Measurements from ENCODE around the gene SH3TC1. TPM values are rescaled to one million over a fixed set of nuclear protein-coding genes. Genes with fewer than 3 reads are reported as not detected.

Gene SH3TC1
- total and polyA plus RNA-seq, 2 donors from 2014 or later, result 43.1 to 127 TPM

DNA sequence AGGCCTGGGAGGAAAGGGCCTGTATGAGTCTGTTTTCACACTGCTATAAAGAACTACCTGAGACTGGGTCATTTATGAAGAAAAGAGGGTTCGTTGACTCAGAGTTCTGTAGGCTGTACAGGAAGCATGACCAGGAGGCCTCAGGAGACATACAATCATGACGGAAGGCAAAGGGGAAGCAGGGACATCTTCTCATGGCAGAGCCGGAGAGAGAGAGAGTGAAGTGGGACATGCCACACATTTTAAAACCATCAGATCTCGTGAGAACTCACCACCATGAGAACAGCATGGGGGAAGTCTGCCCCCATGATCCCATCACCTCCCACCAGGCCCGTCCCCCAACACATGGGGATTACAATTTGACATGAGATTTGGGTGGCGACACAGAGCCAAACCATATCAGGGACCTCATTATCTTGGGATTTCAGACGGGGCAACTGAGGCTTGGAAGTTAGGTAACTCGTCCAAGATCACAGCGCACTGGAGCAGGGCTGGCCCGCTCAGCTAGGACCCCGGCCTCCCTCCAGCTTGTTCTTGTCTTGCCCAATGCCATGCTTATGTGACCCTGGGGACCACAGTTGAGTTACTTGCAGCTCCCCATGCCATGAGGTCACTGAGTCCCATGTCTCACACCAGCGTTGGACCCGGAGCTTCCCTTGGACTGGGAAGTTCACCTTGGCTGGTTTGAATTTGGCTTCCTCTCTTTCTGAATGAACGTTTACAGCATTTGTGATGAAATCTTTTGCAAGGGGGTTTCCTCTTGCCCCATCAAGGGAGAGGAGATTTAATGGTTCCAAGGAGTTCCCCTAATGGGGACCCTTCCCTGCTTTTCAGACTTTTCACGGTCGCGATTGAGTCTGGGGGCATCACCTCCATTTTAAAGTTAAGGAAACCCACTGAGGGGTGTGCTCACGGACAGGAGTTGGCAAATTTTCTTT is 88.5 kb downstream of the SH3TC1 start:
- Histone ChIP-seq H3K4me1 (ENCODE audit: control insufficient read depth in 2 of 3, insufficient read depth in 2 of 3, low read depth in 1 of 3, low read length in 3 of 3) (no peaks in the 10 kb centered on the region), H3K27ac (ENCODE audit: low read depth in 2 of 2, low read length in 2 of 2) (no peak overlapping the region), H3K27me3 (ENCODE audit: control insufficient read depth, insufficient read depth, low read length) (no peaks in the 10 kb centered on the region), H3K4me3 (ENCODE audit: low read length in 3 of 3) (no peak overlapping the region), H3K9me3 (ENCODE audit: control insufficient read depth in 2 of 3, insufficient read depth in 1 of 3, low read length in 3 of 3) (no peaks in the 10 kb centered on the region), H3K9ac (ENCODE audit: low read length in 3 of 3) (no peak overlapping the region), H3K36me3 (ENCODE audit: control insufficient read depth in 2 of 3, insufficient read depth in 3 of 3, low read length in 3 of 3) (no peaks in the 10 kb centered on the region)
- DNase-seq, result peak in 2 of 5 donors; percentile 19 to 39
- FAIRE-seq, result no peak
- TF ChIP-seq, protein P1, sequence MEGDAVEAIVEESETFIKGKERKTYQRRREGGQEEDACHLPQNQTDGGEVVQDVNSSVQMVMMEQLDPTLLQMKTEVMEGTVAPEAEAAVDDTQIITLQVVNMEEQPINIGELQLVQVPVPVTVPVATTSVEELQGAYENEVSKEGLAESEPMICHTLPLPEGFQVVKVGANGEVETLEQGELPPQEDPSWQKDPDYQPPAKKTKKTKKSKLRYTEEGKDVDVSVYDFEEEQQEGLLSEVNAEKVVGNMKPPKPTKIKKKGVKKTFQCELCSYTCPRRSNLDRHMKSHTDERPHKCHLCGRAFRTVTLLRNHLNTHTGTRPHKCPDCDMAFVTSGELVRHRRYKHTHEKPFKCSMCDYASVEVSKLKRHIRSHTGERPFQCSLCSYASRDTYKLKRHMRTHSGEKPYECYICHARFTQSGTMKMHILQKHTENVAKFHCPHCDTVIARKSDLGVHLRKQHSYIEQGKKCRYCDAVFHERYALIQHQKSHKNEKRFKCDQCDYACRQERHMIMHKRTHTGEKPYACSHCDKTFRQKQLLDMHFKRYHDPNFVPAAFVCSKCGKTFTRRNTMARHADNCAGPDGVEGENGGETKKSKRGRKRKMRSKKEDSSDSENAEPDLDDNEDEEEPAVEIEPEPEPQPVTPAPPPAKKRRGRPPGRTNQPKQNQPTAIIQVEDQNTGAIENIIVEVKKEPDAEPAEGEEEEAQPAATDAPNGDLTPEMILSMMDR (IDR thresholded peaks at IDR 0.05; ENCODE audit: borderline replicate concordance, extremely low read depth, insufficient read depth), result no peak
- intact Hi-C loops (cut with DNase I), result no loop called here

DNA sequence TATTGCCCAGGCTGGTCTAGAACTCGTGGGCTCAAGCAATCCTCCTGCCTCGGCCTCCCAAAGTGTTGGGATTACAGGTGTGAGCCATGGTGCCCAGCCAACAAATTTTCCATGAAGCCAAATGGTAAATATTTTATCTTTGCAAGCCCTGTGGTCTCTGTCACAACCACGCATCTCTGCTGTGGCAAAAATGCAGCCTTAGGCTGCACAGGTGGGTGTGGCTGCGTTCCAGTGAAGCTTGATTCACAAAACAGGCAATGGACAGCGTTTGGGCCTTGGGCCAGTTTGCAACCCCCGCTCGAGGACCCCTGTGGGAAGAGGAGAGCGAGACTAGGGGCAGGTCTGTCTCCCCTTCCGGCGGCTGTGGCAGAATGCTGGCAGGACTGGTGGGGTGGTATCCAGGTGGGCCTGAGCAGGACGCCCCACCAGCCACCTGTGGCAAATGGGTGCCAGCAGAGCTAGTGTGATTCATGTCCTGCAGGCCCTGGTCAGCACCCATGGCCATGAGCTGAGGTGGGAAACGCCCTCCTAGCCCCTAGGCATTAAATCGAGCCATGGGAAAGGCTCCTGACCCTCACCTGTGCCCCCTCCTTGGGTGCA is 90.2 kb downstream of the SH3TC1 start:
- FAIRE-seq, result no peak
- peak in 2 of 5 donors; percentile 28 to 53 for DNase-seq
- intact Hi-C loops (cut with DNase I), result no loop called here
- Histone ChIP-seq H3K9ac (ENCODE audit: low read length in 3 of 3) (no peak overlapping the region), H3K27ac (ENCODE audit: low read depth in 2 of 2, low read length in 2 of 2) (no peak overlapping the region), H3K9me3 (ENCODE audit: control insufficient read depth in 2 of 3, insufficient read depth in 1 of 3, low read length in 3 of 3) (no peaks in the 10 kb centered on the region), H3K36me3 (ENCODE audit: control insufficient read depth in 2 of 3, insufficient read depth in 3 of 3, low read length in 3 of 3) (no peaks in the 10 kb centered on the region), H3K27me3 (ENCODE audit: control insufficient read depth, insufficient read depth, low read length) (no peaks in the 10 kb centered on the region), H3K4me3 (ENCODE audit: low read length in 3 of 3) (no peak overlapping the region), H3K4me1 (ENCODE audit: control insufficient read depth in 2 of 3, insufficient read depth in 2 of 3, low read depth in 1 of 3, low read length in 3 of 3) (no peaks in the 10 kb centered on the region)
- TF ChIP-seq, protein P1 (IDR thresholded peaks at IDR 0.05; ENCODE audit: borderline replicate concordance, extremely low read depth, insufficient read depth), result no peak

DNA sequence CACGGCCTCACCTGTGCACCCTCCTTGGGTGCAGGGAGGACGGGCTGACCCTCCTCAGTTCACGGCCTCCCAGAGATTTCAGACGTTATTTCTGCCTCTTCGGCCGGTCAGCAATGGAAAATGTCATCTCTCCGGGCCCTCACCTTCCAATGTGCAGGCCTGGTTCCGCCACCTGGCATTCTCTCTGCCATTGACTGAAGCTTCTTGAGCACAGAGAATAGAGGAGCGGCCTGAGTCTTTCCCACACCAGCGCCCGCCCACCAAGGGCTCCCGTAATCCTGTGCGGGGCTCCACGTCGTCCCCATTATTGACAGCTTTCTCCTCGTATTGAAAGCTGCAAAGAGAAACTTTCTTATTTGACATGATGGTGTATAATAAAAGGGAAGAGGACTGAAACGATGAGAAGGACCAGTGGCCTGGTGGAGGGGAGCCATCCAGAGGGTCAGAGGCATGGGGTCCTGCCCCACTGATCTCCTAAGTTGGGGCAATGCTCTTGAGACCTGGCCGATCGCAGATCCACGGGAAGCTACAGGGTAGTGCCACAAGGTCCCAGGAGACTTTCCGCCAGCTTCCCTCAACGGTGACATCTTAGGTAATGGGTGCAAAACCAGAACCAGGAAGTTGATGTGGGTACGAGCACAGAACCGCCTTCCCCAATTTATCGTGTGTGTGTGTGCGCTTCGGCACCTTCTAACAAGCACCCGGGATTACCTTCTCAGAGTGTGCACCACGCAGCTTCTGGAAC is 91.0 kb downstream of the SH3TC1 start:
- H3K36me3 ChIP-seq (ENCODE audit: control insufficient read depth in 2 of 3, insufficient read depth in 3 of 3, low read length in 3 of 3), result no peaks in the 10 kb centered on the region
- intact Hi-C loops (cut with DNase I), result no loop called here
- no peak overlapping the region for H3K9ac ChIP-seq (ENCODE audit: low read length in 3 of 3)
- TF ChIP-seq, protein P1 (IDR thresholded peaks at IDR 0.05; ENCODE audit: borderline replicate concordance, extremely low read depth, insufficient read depth), result no peak
- no peak overlapping the region for H3K27ac ChIP-seq (ENCODE audit: low read depth in 2 of 2, low read length in 2 of 2)
- no peak overlapping the region for H3K4me3 ChIP-seq (ENCODE audit: low read length in 3 of 3)
- H3K4me1 ChIP-seq (ENCODE audit: control insufficient read depth in 2 of 3, insufficient read depth in 2 of 3, low read depth in 1 of 3, low read length in 3 of 3), result no peaks in the 10 kb centered on the region
- H3K27me3 ChIP-seq (ENCODE audit: control insufficient read depth, insufficient read depth, low read length), result no peaks in the 10 kb centered on the region
- no peaks in the 10 kb centered on the region for H3K9me3 ChIP-seq (ENCODE audit: control insufficient read depth in 2 of 3, insufficient read depth in 1 of 3, low read length in 3 of 3)
- DNase-seq, result peak in 2 of 5 donors; percentile 25 to 27
- FAIRE-seq, result no peak
